K562 (cell line): ENCODE results near the gene SSBP2. TPM values are rescaled to one million over a fixed set of nuclear protein-coding genes. Genes with fewer than 3 reads are reported as not detected.

ENCODE experiments used
- GATA2 ChIP-seq: sonication (generic); formaldehyde crosslinking; IDR thresholded peaks from 2 replicates; pipeline ENCODE4 v1.4.0; 2020; ENCODE audit warnings: mild to moderate bottlenecking, missing genetic modification reagents
- HNRNPK ChIP-seq: fragments of 200-400 bp; formaldehyde crosslinking; IDR thresholded peaks from one replicate; pipeline ENCODE4 v1.6.1; 2018; ENCODE audit warnings: mild to moderate bottlenecking, low read depth, low read length; ENCODE audit not compliant: poor library complexity, severe bottlenecking
- HOXB6 ChIP-seq: fragments of 250-450 bp; sonication (Bioruptor Pico); IDR thresholded peaks from 2 replicates; pipeline ENCODE4 v1.5.1; 2022; ENCODE audit warnings: mild to moderate bottlenecking, borderline replicate concordance
- KAT2B ChIP-seq: IDR thresholded peaks from one replicate; pipeline ENCODE4 v1.6.1; 2012; ENCODE audit warnings: low read depth, mild to moderate bottlenecking, control low read depth, inconsistent platforms, low read length, moderate library complexity
- PCBP1 ChIP-seq: fragments of 200-400 bp; formaldehyde crosslinking; IDR thresholded peaks from 2 replicates; pipeline ENCODE4 v1.6.1; 2018; ENCODE audit warnings: mild to moderate bottlenecking, low read depth, low read length; ENCODE audit not compliant: poor library complexity, severe bottlenecking
- RBBP5 ChIP-seq: fragments of 200-600 bp; sonication (generic); IDR thresholded peaks from 2 replicates; pipeline ENCODE4 v1.6.1; 2012; ENCODE audit warnings: borderline replicate concordance, mild to moderate bottlenecking, low read length, control low read depth, inconsistent platforms; ENCODE audit not compliant: insufficient read depth, poor library complexity, severe bottlenecking
- SLC30A9 ChIP-seq: fragments of 250-450 bp; sonication (Bioruptor Pico); IDR thresholded peaks from 2 replicates; pipeline ENCODE4 v1.8.0; 2022; ENCODE audit warnings: mild to moderate bottlenecking, moderate library complexity
- SMAD4 ChIP-seq: fragments of 250-450 bp; sonication (Bioruptor Pico); conservative IDR thresholded peaks from 2 replicates; pipeline ENCODE4 v1.8.0; 2021; ENCODE audit warnings: inconsistent platforms, mild to moderate bottlenecking, moderate library complexity
- polyA plus RNA-seq, 8 experiments: library from polyadenylated mRNA; depleted of rRNA in 4 of 8; stranded (reverse) in 5 of 8; unstranded in 3 of 8; fragments of >200 nt; fragmentation: Nextera tagmentation in 2 of 8; fragmentation: Illumina TruSeq in 1 of 8; extraction: Ambion mirVana in 2 of 8; extraction: Trizol in 1 of 8; gene quantifications; 2 replicates each; pipeline versions ENCODE4 v1.2.1 to v1.2.3, GENCODE V29; 2011 to 2014; ENCODE audit warnings: inconsistent platforms in 1 of 8, missing spikeins in 1 of 8
- total RNA-seq, 7 experiments: library from RNA; depleted of rRNA in 6 of 7; stranded (reverse); fragments of >200 nt in 6 of 7; fragmentation: Illumina TruSeq in 2 of 7; extraction: Trizol in 2 of 7; gene quantifications; 2 replicates each; pipeline versions ENCODE4 v1.2.1 to v1.2.3, GENCODE V29; 2011 to 2021; ENCODE audit warnings: low replicate concordance in 1 of 7
- TF ChIP-seq, protein P1 (sequence below): conservative IDR thresholded peaks from 2 replicates; pipeline ENCODE4 v1.6.1; 2011; ENCODE audit warnings: low read depth, mild to moderate bottlenecking, low read length; ENCODE audit not compliant: control insufficient read depth
- TF ChIP-seq, protein P2 (sequence below): sonication (generic); formaldehyde crosslinking; IDR thresholded peaks from 2 replicates; pipeline ENCODE4 v1.8.1; 2023; ENCODE audit warnings: mild to moderate bottlenecking, missing genetic modification reagents, moderate library complexity
- TF ChIP-seq, protein P3 (sequence below): fragments of 250-450 bp; sonication (Bioruptor Pico); IDR thresholded peaks from 2 replicates; pipeline ENCODE4 v1.5.0; 2020; ENCODE audit warnings: mild to moderate bottlenecking
- TF ChIP-seq, protein P4 (sequence below): fragments of 250-450 bp; sonication (Bioruptor Pico); IDR thresholded peaks from 2 replicates; pipeline ENCODE4 v1.5.0; 2022; ENCODE audit warnings: mild to moderate bottlenecking
- TF ChIP-seq, protein P5 (sequence below), 2 experiments: fragments of 450-650 bp; IDR thresholded peaks; 2 replicates each; pipeline ENCODE4 v1.6.1; 2018; ENCODE audit warnings: mild to moderate bottlenecking in 2 of 2, low read depth in 1 of 2; ENCODE audit not compliant: partially characterized antibody in 2 of 2
- TF ChIP-seq, protein P6 (sequence below), 2 experiments: fragments of 450-650 bp in 1 of 2; sonication (generic) in 1 of 2; formaldehyde crosslinking; conservative IDR thresholded peaks; 2 replicates each; pipeline versions ENCODE4 v1.4.0 to v1.8.1; 2020 to 2022; ENCODE audit warnings: mild to moderate bottlenecking in 1 of 2, missing genetic modification reagents in 1 of 2

SSBP2 gene
- total and polyA plus RNA-seq, 9 of the 15 experiments (the other 6 are each of a cell fraction or from before 2014, with no cell fraction given), result 22.3 to 133 (median 42.1) TPM

DNA sequence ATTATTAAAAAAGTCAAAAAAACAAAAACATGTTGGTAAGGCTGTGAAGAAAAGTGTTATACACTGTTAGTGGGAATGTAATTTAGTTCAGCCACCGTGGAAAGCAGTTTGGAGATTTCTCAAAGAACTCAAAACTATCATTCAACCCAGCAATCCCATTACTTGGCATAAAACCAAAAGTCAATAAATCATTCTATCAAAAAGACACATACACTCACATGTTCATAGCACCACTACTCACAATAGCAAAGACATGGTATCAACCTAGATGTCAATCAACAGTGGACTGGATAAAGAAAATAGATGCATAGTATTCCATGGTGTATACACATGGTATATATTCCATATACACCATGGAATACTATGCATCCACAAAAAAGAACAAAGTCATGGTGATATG, 208.7 kb downstream of the SSBP2 start (continued):
- TF ChIP-seq, protein P1, sequence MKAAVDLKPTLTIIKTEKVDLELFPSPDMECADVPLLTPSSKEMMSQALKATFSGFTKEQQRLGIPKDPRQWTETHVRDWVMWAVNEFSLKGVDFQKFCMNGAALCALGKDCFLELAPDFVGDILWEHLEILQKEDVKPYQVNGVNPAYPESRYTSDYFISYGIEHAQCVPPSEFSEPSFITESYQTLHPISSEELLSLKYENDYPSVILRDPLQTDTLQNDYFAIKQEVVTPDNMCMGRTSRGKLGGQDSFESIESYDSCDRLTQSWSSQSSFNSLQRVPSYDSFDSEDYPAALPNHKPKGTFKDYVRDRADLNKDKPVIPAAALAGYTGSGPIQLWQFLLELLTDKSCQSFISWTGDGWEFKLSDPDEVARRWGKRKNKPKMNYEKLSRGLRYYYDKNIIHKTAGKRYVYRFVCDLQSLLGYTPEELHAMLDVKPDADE, result no peak
- TF ChIP-seq HNRNPK (no peak), SMAD4 (CRISPR knock-in tag) (no peak), GATA2 (no peak), KAT2B (no peak), PCBP1 (no peak), RBBP5 (no peak), SLC30A9 (no peak), HOXB6 (CRISPR knock-in tag) (no peak)
- TF ChIP-seq, protein P2, sequence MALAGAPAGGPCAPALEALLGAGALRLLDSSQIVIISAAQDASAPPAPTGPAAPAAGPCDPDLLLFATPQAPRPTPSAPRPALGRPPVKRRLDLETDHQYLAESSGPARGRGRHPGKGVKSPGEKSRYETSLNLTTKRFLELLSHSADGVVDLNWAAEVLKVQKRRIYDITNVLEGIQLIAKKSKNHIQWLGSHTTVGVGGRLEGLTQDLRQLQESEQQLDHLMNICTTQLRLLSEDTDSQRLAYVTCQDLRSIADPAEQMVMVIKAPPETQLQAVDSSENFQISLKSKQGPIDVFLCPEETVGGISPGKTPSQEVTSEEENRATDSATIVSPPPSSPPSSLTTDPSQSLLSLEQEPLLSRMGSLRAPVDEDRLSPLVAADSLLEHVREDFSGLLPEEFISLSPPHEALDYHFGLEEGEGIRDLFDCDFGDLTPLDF (CRISPR knock-in tag), result no peak
- TF ChIP-seq, protein P3, sequence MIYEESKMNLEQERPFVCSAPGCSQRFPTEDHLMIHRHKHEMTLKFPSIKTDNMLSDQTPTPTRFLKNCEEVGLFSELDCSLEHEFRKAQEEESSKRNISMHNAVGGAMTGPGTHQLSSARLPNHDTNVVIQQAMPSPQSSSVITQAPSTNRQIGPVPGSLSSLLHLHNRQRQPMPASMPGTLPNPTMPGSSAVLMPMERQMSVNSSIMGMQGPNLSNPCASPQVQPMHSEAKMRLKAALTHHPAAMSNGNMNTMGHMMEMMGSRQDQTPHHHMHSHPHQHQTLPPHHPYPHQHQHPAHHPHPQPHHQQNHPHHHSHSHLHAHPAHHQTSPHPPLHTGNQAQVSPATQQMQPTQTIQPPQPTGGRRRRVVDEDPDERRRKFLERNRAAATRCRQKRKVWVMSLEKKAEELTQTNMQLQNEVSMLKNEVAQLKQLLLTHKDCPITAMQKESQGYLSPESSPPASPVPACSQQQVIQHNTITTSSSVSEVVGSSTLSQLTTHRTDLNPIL (CRISPR knock-in tag), result no peak
- TF ChIP-seq, protein P4, sequence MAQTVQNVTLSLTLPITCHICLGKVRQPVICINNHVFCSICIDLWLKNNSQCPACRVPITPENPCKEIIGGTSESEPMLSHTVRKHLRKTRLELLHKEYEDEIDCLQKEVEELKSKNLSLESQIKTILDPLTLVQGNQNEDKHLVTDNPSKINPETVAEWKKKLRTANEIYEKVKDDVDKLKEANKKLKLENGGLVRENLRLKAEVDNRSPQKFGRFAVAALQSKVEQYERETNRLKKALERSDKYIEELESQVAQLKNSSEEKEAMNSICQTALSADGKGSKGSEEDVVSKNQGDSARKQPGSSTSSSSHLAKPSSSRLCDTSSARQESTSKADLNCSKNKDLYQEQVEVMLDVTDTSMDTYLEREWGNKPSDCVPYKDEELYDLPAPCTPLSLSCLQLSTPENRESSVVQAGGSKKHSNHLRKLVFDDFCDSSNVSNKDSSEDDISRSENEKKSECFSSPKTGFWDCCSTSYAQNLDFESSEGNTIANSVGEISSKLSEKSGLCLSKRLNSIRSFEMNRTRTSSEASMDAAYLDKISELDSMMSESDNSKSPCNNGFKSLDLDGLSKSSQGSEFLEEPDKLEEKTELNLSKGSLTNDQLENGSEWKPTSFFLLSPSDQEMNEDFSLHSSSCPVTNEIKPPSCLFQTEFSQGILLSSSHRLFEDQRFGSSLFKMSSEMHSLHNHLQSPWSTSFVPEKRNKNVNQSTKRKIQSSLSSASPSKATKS (CRISPR knock-in tag), result no peak
- TF ChIP-seq, protein P5, sequence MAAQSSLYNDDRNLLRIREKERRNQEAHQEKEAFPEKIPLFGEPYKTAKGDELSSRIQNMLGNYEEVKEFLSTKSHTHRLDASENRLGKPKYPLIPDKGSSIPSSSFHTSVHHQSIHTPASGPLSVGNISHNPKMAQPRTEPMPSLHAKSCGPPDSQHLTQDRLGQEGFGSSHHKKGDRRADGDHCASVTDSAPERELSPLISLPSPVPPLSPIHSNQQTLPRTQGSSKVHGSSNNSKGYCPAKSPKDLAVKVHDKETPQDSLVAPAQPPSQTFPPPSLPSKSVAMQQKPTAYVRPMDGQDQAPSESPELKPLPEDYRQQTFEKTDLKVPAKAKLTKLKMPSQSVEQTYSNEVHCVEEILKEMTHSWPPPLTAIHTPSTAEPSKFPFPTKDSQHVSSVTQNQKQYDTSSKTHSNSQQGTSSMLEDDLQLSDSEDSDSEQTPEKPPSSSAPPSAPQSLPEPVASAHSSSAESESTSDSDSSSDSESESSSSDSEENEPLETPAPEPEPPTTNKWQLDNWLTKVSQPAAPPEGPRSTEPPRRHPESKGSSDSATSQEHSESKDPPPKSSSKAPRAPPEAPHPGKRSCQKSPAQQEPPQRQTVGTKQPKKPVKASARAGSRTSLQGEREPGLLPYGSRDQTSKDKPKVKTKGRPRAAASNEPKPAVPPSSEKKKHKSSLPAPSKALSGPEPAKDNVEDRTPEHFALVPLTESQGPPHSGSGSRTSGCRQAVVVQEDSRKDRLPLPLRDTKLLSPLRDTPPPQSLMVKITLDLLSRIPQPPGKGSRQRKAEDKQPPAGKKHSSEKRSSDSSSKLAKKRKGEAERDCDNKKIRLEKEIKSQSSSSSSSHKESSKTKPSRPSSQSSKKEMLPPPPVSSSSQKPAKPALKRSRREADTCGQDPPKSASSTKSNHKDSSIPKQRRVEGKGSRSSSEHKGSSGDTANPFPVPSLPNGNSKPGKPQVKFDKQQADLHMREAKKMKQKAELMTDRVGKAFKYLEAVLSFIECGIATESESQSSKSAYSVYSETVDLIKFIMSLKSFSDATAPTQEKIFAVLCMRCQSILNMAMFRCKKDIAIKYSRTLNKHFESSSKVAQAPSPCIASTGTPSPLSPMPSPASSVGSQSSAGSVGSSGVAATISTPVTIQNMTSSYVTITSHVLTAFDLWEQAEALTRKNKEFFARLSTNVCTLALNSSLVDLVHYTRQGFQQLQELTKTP (IDR thresholded peaks at IDR 0.05; ENCODE audit: low read depth in 1 of 2, partially characterized antibody in 2 of 2), result no peak
- TF ChIP-seq, protein P6, sequence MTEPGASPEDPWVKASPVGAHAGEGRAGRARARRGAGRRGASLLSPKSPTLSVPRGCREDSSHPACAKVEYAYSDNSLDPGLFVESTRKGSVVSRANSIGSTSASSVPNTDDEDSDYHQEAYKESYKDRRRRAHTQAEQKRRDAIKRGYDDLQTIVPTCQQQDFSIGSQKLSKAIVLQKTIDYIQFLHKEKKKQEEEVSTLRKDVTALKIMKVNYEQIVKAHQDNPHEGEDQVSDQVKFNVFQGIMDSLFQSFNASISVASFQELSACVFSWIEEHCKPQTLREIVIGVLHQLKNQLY (CRISPR knock-in tag; conservative IDR thresholded peaks at IDR 0.05), result no peak
